OCI-LY7 (cell line): ENCODE results near the gene MOB1B. TPM values are rescaled to one million over a fixed set of nuclear protein-coding genes. Genes with fewer than 3 reads are reported as not detected.
A peak's percentile ranks its signal among the peaks of the same experiment; 100 is the strongest.

Source experiments
- BruUV-seq: library from RNA; stranded (reverse); fragments of 400-500 nt; replicated peaks from 2 replicates; lab custom pipeline; 2021; lab: Mats Ljungman, UMichigan
- CTCF ChIA-PET: fragments of 300-600 bp; sonication (Branson Sonifier 250); formaldehyde crosslinking; loops from one replicate; lab custom pipeline; 2022; ENCODE audit warnings: antibody characterized with exemption; ENCODE audit not compliant: unreplicated experiment; lab: Charles Lee
- POLR2A ChIA-PET: fragments of 300-600 bp; sonication (Branson Sonifier 250); formaldehyde crosslinking; loops from one replicate; lab custom pipeline; 2022; ENCODE audit warnings: antibody characterized with exemption; lab: Charles Lee
- DNase-seq: peaks from one replicate; pipeline ENCODE4 v3.0.0-alpha.2; 2015; ENCODE audit warnings: low spot score
- H2AFZ ChIP-seq: fragments of 200-600 bp; sonication (generic), shearing (Covaris generic); 2 replicates; pipeline ENCODE4 v1.6.1; 2014; ENCODE audit warnings: mild to moderate bottlenecking, antibody characterized with exemption, low read length, moderate library complexity
- H3K27ac ChIP-seq: fragments of 200-600 bp; sonication (generic); 2 replicates; pipeline ENCODE4 v1.5.1; 2014; ENCODE audit warnings: mixed run types, low read depth, mild to moderate bottlenecking, moderate library complexity, low read length, inconsistent platforms; ENCODE audit not compliant: poor library complexity, severe bottlenecking
- H3K36me3 ChIP-seq: fragments of 200-600 bp; sonication (generic); 2 replicates; pipeline ENCODE4 v1.6.1; 2014; ENCODE audit warnings: mild to moderate bottlenecking, antibody characterized with exemption, low read length, moderate library complexity, mixed read lengths; ENCODE audit not compliant: insufficient read depth
- H3K4me1 ChIP-seq: fragments of 200-600 bp; sonication (generic); 2 replicates; pipeline ENCODE4 v1.5.1; 2014; ENCODE audit warnings: mild to moderate bottlenecking, low read length; ENCODE audit not compliant: insufficient read depth, poor library complexity, severe bottlenecking
- H3K4me2 ChIP-seq: fragments of 200-600 bp; sonication (generic); 2 replicates; pipeline ENCODE4 v1.6.1; 2014; ENCODE audit warnings: mild to moderate bottlenecking, low read length
- H3K4me3 ChIP-seq: fragments of 200-600 bp; sonication (generic); 2 replicates; pipeline ENCODE4 v1.5.1; 2014; ENCODE audit warnings: mild to moderate bottlenecking, low read depth, low read length; ENCODE audit not compliant: poor library complexity, severe bottlenecking
- H3K79me2 ChIP-seq: fragments of 200-600 bp; sonication (generic); 2 replicates; pipeline ENCODE4 v1.6.1; 2016; ENCODE audit warnings: low read depth, mild to moderate bottlenecking, low read length, moderate library complexity, mixed read lengths; ENCODE audit not compliant: insufficient read depth
- H3K9me2 ChIP-seq: fragments of 200-600 bp; sonication (generic); 2 replicates; pipeline ENCODE4 v1.6.1; 2016; ENCODE audit warnings: mild to moderate bottlenecking, low read length, mixed read lengths; ENCODE audit not compliant: insufficient read depth
- H3K9me3 ChIP-seq: fragments of 200-600 bp; sonication (generic); 2 replicates; pipeline ENCODE4 v1.6.1; 2014; ENCODE audit warnings: mild to moderate bottlenecking, mixed run types, low read length, mixed read lengths
- H4K20me1 ChIP-seq: fragments of 200-600 bp; sonication (generic); 2 replicates; pipeline ENCODE4 v1.6.1; 2014; ENCODE audit warnings: mild to moderate bottlenecking, antibody characterized with exemption, low read length, moderate library complexity, mixed read lengths; ENCODE audit not compliant: insufficient read depth
- EZH2phosphoT487 ChIP-seq: fragments of 200-600 bp; sonication (generic); IDR thresholded peaks from 2 replicates; pipeline ENCODE4 v1.6.1; 2018; ENCODE audit warnings: low read depth, borderline replicate concordance, mild to moderate bottlenecking, mixed run types, antibody characterized with exemption, low read length, moderate library complexity, mixed read lengths
- intact Hi-C: fragments of 100-400 bp; cut with micrococcal nuclease; formaldehyde crosslinking; loops from one replicate; pipeline ENCODE4 v1.10.0; 2022; ENCODE audit not compliant: unreplicated experiment
- total RNA-seq, 2 experiments: library from RNA; depleted of rRNA in 1 of 2; stranded (reverse); fragments of >200 nt in 1 of 2; shearing (Covaris generic) in 1 of 2; gene quantifications; 2 replicates each; pipeline ENCODE4 v1.2.3, GENCODE V29; 2014 to 2022
- TF ChIP-seq, protein P1 (sequence below): fragments of 200-600 bp; sonication (generic); conservative IDR thresholded peaks from 2 replicates; pipeline ENCODE4 v1.5.1; 2014; ENCODE audit warnings: mild to moderate bottlenecking, antibody characterized with exemption, low read length, moderate library complexity, mixed read lengths

MOB1B gene
- total RNA-seq, 2 experiments from 2014 or later = 4.7 to 22.4 TPM

- H3K9me2 ChIP-seq = no peaks in the 10 kb centered on the region
- H3K4me1 ChIP-seq = peaks cover 22% of the 10 kb centered on the region
- H3K36me3 ChIP-seq = peaks cover 38% of the 10 kb centered on the region
- BruUV-seq = no TSS peak
- H3K4me3 ChIP-seq = no peak overlapping the region
- H3K4me2 ChIP-seq = peak overlapping the region; percentile 37
- no peak for DNase-seq
- H4K20me1 ChIP-seq = no peaks in the 10 kb centered on the region
- POLR2A ChIA-PET = interaction anchor here (0.6 to 1.2 kb wide), 3 partner anchors 11 to 96 kb away, joined by 3 read pairs; no protein-coding TSS in a partner anchor
- no peak overlapping the region for H3K27ac ChIP-seq
- TF ChIP-seq EZH2phosphoT487 = no peak
- TF ChIP-seq, protein P1, sequence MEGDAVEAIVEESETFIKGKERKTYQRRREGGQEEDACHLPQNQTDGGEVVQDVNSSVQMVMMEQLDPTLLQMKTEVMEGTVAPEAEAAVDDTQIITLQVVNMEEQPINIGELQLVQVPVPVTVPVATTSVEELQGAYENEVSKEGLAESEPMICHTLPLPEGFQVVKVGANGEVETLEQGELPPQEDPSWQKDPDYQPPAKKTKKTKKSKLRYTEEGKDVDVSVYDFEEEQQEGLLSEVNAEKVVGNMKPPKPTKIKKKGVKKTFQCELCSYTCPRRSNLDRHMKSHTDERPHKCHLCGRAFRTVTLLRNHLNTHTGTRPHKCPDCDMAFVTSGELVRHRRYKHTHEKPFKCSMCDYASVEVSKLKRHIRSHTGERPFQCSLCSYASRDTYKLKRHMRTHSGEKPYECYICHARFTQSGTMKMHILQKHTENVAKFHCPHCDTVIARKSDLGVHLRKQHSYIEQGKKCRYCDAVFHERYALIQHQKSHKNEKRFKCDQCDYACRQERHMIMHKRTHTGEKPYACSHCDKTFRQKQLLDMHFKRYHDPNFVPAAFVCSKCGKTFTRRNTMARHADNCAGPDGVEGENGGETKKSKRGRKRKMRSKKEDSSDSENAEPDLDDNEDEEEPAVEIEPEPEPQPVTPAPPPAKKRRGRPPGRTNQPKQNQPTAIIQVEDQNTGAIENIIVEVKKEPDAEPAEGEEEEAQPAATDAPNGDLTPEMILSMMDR = no peak
- CTCF ChIA-PET = no interaction called here
- intact Hi-C loops = no loop called here
- H3K79me2 ChIP-seq = peaks cover 71% of the 10 kb centered on the region
- no peak overlapping the region for H2AFZ ChIP-seq
- H3K9me3 ChIP-seq = peaks cover 15% of the 10 kb centered on the region
Measured at GRCh38 chr4:70914631-70915030, 12.5 kb downstream of the MOB1B start.

- DNase-seq = no peak
- Histone ChIP-seq H4K20me1 (no peaks in the 10 kb centered on the region), H3K4me1 (peaks cover 19% of the 10 kb centered on the region), H3K9me2 (no peaks in the 10 kb centered on the region), H3K79me2 (peaks cover 71% of the 10 kb centered on the region), H2AFZ (no peak overlapping the region), H3K36me3 (peaks cover 44% of the 10 kb centered on the region), H3K4me2 (peak overlapping the region; percentile 37), H3K4me3 (no peak overlapping the region), H3K27ac (no peak overlapping the region), H3K9me3 (peaks cover 19% of the 10 kb centered on the region)
- no peak for TF ChIP-seq EZH2phosphoT487
- TF ChIP-seq, protein P1 = no peak
- CTCF ChIA-PET = no interaction called here
- TSS peak; percentile 25 for BruUV-seq
- POLR2A ChIA-PET = interaction anchor here (0.6 to 1.7 kb wide), 6 partner anchors 11 to 95 kb away, joined by 3 to 8 read pairs (median 3); no protein-coding TSS in a partner anchor
- intact Hi-C loops = no loop called here
Measured at GRCh38 chr4:70915036-70915815, 13.1 kb downstream of the MOB1B start.
